Measurements from ENCODE around the gene SUGCT.

DNA sequence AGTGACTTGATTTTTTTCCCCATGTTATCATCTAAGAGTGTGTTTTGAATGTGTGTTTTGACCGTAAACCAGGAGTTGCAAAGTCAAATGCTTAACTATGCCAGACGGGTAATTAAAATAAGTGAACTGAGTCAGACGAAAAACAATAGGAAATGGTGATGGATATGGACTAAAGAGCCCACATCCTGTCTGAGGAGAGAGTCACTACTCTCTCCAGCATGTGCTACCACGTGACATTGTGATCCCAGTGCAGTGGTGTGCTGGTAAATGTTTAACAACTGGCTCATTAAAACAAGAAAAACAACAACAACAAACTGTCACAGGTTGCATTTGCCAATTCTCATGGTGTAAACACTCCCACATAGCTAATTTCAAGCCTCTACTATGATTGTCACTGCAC lies 164.3 kb downstream of the SUGCT start:
- TF ChIP-seq ZNF274 (IDR thresholded peaks at IDR 0.05; ENCODE audit: low read depth, low read length) (no peak), SUZ12 (IDR thresholded peaks at IDR 0.05; ENCODE audit: extremely low read depth, insufficient read depth, insufficient read length) (no peak), YY1 (IDR thresholded peaks at IDR 0.05; ENCODE audit: insufficient read depth, insufficient read length) (no peak)
